Right kidney (tissue), 1 donor: Measurements from ENCODE around the gene LCP1.

ENCODE experiments used
- DNase-seq: peaks from one replicate; pipeline ENCODE4 v3.0.0-alpha.2; 2016

LCP1 gene

GRCh38 chr13:46126552-46127357 is 55.2 kb downstream of the LCP1 start:
- peak; percentile 28 for DNase-seq

- no peak for DNase-seq
Measured at GRCh38 chr13:46126056-46126455, 55.9 kb downstream of the LCP1 start.

GRCh38 chr13:46124967-46125933 is 56.7 kb downstream of the LCP1 start:
- DNase-seq, result no peak

GRCh38 chr13:46124531-46124966 is 57.4 kb downstream of the LCP1 start:
- no peak for DNase-seq

GRCh38 chr13:46122304-46122703 is 59.7 kb downstream of the LCP1 start:
- DNase-seq, result no peak

GRCh38 chr13:46121597-46122163 is 60.3 kb downstream of the LCP1 start:
- no peak for DNase-seq

- DNase-seq, result no peak
Measured at GRCh38 chr13:46121033-46121432, 60.9 kb downstream of the LCP1 start.

- DNase-seq, result no peak
Measured at GRCh38 chr13:46119883-46120614, 61.9 kb downstream of the LCP1 start.

GRCh38 chr13:46116653-46117502 is 65.1 kb downstream of the LCP1 start:
- no peak for DNase-seq

GRCh38 chr13:46114613-46115012 is 67.4 kb downstream of the LCP1 start:
- no peak for DNase-seq

GRCh38 chr13:46113596-46113995 is 68.4 kb downstream of the LCP1 start:
- no peak for DNase-seq

- no peak for DNase-seq
Measured at GRCh38 chr13:46111151-46111550, 70.8 kb downstream of the LCP1 start.

GRCh38 chr13:46109451-46109850 is 72.5 kb downstream of the LCP1 start:
- DNase-seq, result no peak

GRCh38 chr13:46106839-46107371 is 75.1 kb downstream of the LCP1 start:
- no peak for DNase-seq

GRCh38 chr13:46104868-46105267 is 77.1 kb downstream of the LCP1 start, which contains the start of gene CPB2:
Gene CPB2, minus strand, starts transcription at chr13:46105033. Its CDS starts 24 bp downstream, at chr13:46105009.
- no peak for DNase-seq

- no peak for DNase-seq
Measured at GRCh38 chr13:46103037-46103436, 78.9 kb downstream of the LCP1 start.

- DNase-seq, result no peak
Measured at GRCh38 chr13:46102255-46102605, 79.7 kb downstream of the LCP1 start.

GRCh38 chr13:46101484-46102254 is 80.3 kb downstream of the LCP1 start:
- no peak for DNase-seq

- no peak for DNase-seq
Measured at GRCh38 chr13:46101002-46101401, 81.0 kb downstream of the LCP1 start.

GRCh38 chr13:46100191-46100815 is 81.7 kb downstream of the LCP1 start:
- no peak for DNase-seq
